SK-N-SH (cell line): Measurements from ENCODE around the gene PROC. TPM values are rescaled to one million over a fixed set of nuclear protein-coding genes. Genes with fewer than 3 reads are reported as not detected.

Source experiments
- CTCF ChIA-PET: fragments of 300-600, 350-600 bp; formaldehyde crosslinking; extraction: SDS; loops from one replicate; lab custom pipeline; 2021; lab: Yijun Ruan, JAX
- POLR2A ChIA-PET: fragments of 350-600 bp; sonication (Branson Sonifier 250); formaldehyde crosslinking; extraction: SDS; loops from one replicate; lab custom pipeline; 2020; ENCODE audit warnings: antibody characterized with exemption, inconsistent platforms; lab: Yijun Ruan, JAX
- DNase-seq: peaks from one replicate; pipeline ENCODE4 v3.0.0; 2012
- H2AFZ ChIP-seq: fragments of 200-600 bp; sonication (generic); 2 replicates; pipeline ENCODE4 v1.8.1; 2016; ENCODE audit warnings: antibody characterized with exemption, mild to moderate bottlenecking, low read depth
- H3F3A ChIP-seq: fragments of 200-600 bp; sonication (generic); replicated peaks from 2 replicates; pipeline ENCODE3; 2016; ENCODE audit warnings: antibody characterized with exemption, mild to moderate bottlenecking; ENCODE audit not compliant: insufficient read depth
- H3K27ac ChIP-seq, 2 experiments: fragments of 200-500 bp in 1 of 2; fragments of 200-600 bp in 1 of 2; sonication (Bioruptor generic) in 1 of 2; sonication (generic), shearing (Covaris generic) in 1 of 2; 2 replicates each; pipeline versions ENCODE4 v1.5.1 to v1.6.1; 2014 to 2016; ENCODE audit warnings: low read depth in 2 of 2, inconsistent platforms in 1 of 2, low read length in 1 of 2, mild to moderate bottlenecking in 1 of 2, mixed read lengths in 1 of 2
- H3K27me3 ChIP-seq: fragments of 200-600 bp; sonication (generic), shearing (Covaris generic); 2 replicates; pipeline ENCODE4 v1.6.1; 2016; ENCODE audit warnings: mixed run types; ENCODE audit not compliant: insufficient read depth
- H3K36me3 ChIP-seq, 2 experiments: fragments of 200-500 bp in 1 of 2; fragments of 200-600 bp in 1 of 2; sonication (Bioruptor generic) in 1 of 2; sonication (generic) in 1 of 2; replicated peaks in 1 of 2; 2 replicates each; pipeline versions ENCODE3 to v1.5.1; 2014 to 2016; ENCODE audit warnings: low read length in 1 of 2, mild to moderate bottlenecking in 1 of 2; ENCODE audit not compliant: insufficient read depth in 2 of 2, control insufficient read depth in 1 of 2
- H3K4me1 ChIP-seq, 2 experiments: fragments of 200-500 bp in 1 of 2; fragments of 200-600 bp in 1 of 2; sonication (Bioruptor generic) in 1 of 2; sonication (generic), shearing (Covaris generic) in 1 of 2; 2 replicates each; pipeline versions ENCODE4 v1.5.1 to v1.6.1; 2014 to 2016; ENCODE audit warnings: low read depth in 1 of 2, low read length in 1 of 2, mixed run types in 1 of 2; ENCODE audit not compliant: insufficient read depth in 2 of 2, control insufficient read depth in 1 of 2
- H3K4me2 ChIP-seq: fragments of 200-600 bp; sonication (generic), shearing (Covaris generic); 2 replicates; pipeline ENCODE4 v1.6.1; 2017; ENCODE audit warnings: mixed run types
- H3K4me3 ChIP-seq, 2 experiments: fragments of 200-500 bp in 1 of 2; fragments of 200-600 bp in 1 of 2; sonication (Bioruptor generic) in 1 of 2; sonication (generic), shearing (Covaris generic) in 1 of 2; 2 replicates each; pipeline versions ENCODE4 v1.5.1 to v1.8.1; 2014 to 2016; ENCODE audit warnings: low read depth in 2 of 2, inconsistent platforms in 1 of 2, low read length in 1 of 2, mild to moderate bottlenecking in 1 of 2, mixed read lengths in 1 of 2, moderate library complexity in 1 of 2
- H3K79me2 ChIP-seq: fragments of 200-600 bp; sonication (generic); 2 replicates; pipeline ENCODE4 v1.8.1; 2017; ENCODE audit warnings: mild to moderate bottlenecking; ENCODE audit not compliant: insufficient read depth
- H3K9ac ChIP-seq: fragments of 200-600 bp; sonication (generic); 2 replicates; pipeline ENCODE4 v1.6.1; 2017; ENCODE audit warnings: mixed run types
- H3K9me2 ChIP-seq: fragments of 200-600 bp; sonication (generic); 2 replicates; pipeline ENCODE4 v1.6.1; 2017; ENCODE audit warnings: mixed run types
- H3K9me3 ChIP-seq: fragments of 200-600 bp; sonication (generic); 2 replicates; pipeline ENCODE4 v1.6.1; 2017; ENCODE audit warnings: mixed run types, mild to moderate bottlenecking, moderate library complexity
- H4K20me1 ChIP-seq: fragments of 200-600 bp; sonication (generic); 2 replicates; pipeline ENCODE4 v1.6.1; 2017; ENCODE audit warnings: mild to moderate bottlenecking, mixed run types; ENCODE audit not compliant: insufficient read depth
- ELF1 ChIP-seq: IDR thresholded peaks from 2 replicates; pipeline ENCODE4 v1.4.0; 2012
- EP300 ChIP-seq, 2 experiments: IDR thresholded peaks; 2 replicates each; pipeline versions ENCODE4 v1.4.0 to v1.6.1; 2012; ENCODE audit warnings: borderline replicate concordance in 1 of 2, low read depth in 1 of 2, low read length in 1 of 2
- EZH2phosphoT487 ChIP-seq: fragments of 200-600 bp; sonication (generic); IDR thresholded peaks from 2 replicates; pipeline ENCODE4 v1.6.1; 2017; ENCODE audit warnings: low read depth, mixed run types, mild to moderate bottlenecking, antibody characterized with exemption, moderate library complexity, borderline replicate concordance
- FOXJ3 ChIP-seq: sonication (generic); formaldehyde crosslinking; IDR thresholded peaks from 2 replicates; pipeline ENCODE4 v1.5.1; 2020; ENCODE audit warnings: mild to moderate bottlenecking, missing genetic modification reagents
- FOXM1 ChIP-seq: IDR thresholded peaks from 2 replicates; pipeline ENCODE4 v1.4.0; 2012; ENCODE audit warnings: low read depth, mild to moderate bottlenecking
- GABPA ChIP-seq: IDR thresholded peaks from 2 replicates; pipeline ENCODE4 v1.4.0; 2012; ENCODE audit warnings: low read depth, mild to moderate bottlenecking
- GATA2 ChIP-seq: sonication (generic); formaldehyde crosslinking; IDR thresholded peaks from 2 replicates; pipeline ENCODE4 v1.5.0; 2020; ENCODE audit warnings: mild to moderate bottlenecking, missing genetic modification reagents
- IRF3 ChIP-seq: fragments of 150-350 bp; IDR thresholded peaks from 2 replicates; pipeline ENCODE4 v1.6.1; 2016; ENCODE audit warnings: mild to moderate bottlenecking, low read depth, low read length
- MAX ChIP-seq: IDR thresholded peaks from 2 replicates; pipeline ENCODE4 v1.4.0; 2012; ENCODE audit warnings: low read depth
- NFIC ChIP-seq: IDR thresholded peaks from 2 replicates; pipeline ENCODE4 v1.4.0; 2012; ENCODE audit warnings: borderline replicate concordance
- NRF1 ChIP-seq: IDR thresholded peaks from 2 replicates; pipeline ENCODE4 v1.6.1; 2012; ENCODE audit warnings: low read depth, mild to moderate bottlenecking, low read length
- PBX3 ChIP-seq: IDR thresholded peaks from 2 replicates; pipeline ENCODE4; 2012
- RAD21 ChIP-seq: IDR thresholded peaks from 2 replicates; pipeline ENCODE4 v1.6.1; 2012; ENCODE audit warnings: mild to moderate bottlenecking, low read length
- RCOR1 ChIP-seq: fragments of 150-350 bp; IDR thresholded peaks from 2 replicates; pipeline ENCODE4 v1.6.1; 2017; ENCODE audit warnings: antibody characterized with exemption, low read length
- REST ChIP-seq: IDR thresholded peaks from 2 replicates; pipeline ENCODE4 v1.6.1; 2012; ENCODE audit warnings: mild to moderate bottlenecking, low read depth, low read length, moderate library complexity
- RFX5 ChIP-seq: IDR thresholded peaks from 2 replicates; pipeline ENCODE4 v1.6.1; 2012; ENCODE audit warnings: mild to moderate bottlenecking, improper control_type of control experiment, low read length
- RXRA ChIP-seq: IDR thresholded peaks from 2 replicates; pipeline ENCODE4 v1.4.0; 2012; ENCODE audit warnings: low read depth, mild to moderate bottlenecking, borderline replicate concordance
- SIN3A ChIP-seq: IDR thresholded peaks from 2 replicates; pipeline ENCODE4 v1.6.1; 2012; ENCODE audit warnings: low read depth, mild to moderate bottlenecking, low read length, moderate library complexity, borderline replicate concordance
- TAF1 ChIP-seq: IDR thresholded peaks from 2 replicates; pipeline ENCODE4 v1.6.1; 2012; ENCODE audit warnings: low read depth, mild to moderate bottlenecking, low read length, moderate library complexity, borderline replicate concordance
- TCF12 ChIP-seq: IDR thresholded peaks from 2 replicates; pipeline ENCODE4 v1.4.0; 2012
- TEAD4 ChIP-seq: IDR thresholded peaks from 2 replicates; pipeline ENCODE4 v1.4.0; 2012; ENCODE audit warnings: mild to moderate bottlenecking, borderline replicate concordance; ENCODE audit not compliant: insufficient read depth
- USF2 ChIP-seq: fragments of 150-350 bp; IDR thresholded peaks from 2 replicates; pipeline ENCODE4 v1.6.1; 2017; ENCODE audit warnings: antibody characterized with exemption, low read length, low read depth, borderline replicate concordance
- WGBS: methylation state at CpG from one replicate; pipeline ENCODE4 v1.1.6; 2017; ENCODE audit warnings: low lambda C conversion rate; 5-methylcytosine and 5-hydroxymethylcytosine counted together
- polyA plus RNA-seq, 3 experiments: library from polyadenylated mRNA; depleted of rRNA; stranded (reverse); fragments of >200 nt; gene quantifications; 2 replicates each; pipeline ENCODE4 v1.2.3, GENCODE V29; 2012

PROC gene
- polyA plus RNA-seq, 1 of the 3 experiments (the other 2 are of a cell fraction) = 0.10 TPM

- H2AFZ ChIP-seq = no peak overlapping the region
- no peaks in the 10 kb centered on the region for H4K20me1 ChIP-seq
- no peaks in the 10 kb centered on the region for H3K9me2 ChIP-seq
- no peaks in the 10 kb centered on the region for H3K9me3 ChIP-seq
- H3K27ac ChIP-seq = no peak overlapping the region
- TF ChIP-seq FOXJ3 (CRISPR knock-in tag) (no peak), PBX3 (no peak), TEAD4 (no peak), RFX5 (no peak), REST (no peak), EP300 (IDR thresholded peaks at IDR 0.05; ENCODE audit: borderline replicate concordance in 1 of 2, low read depth in 1 of 2, low read length in 1 of 2) (no peak), NRF1 (no peak)
- TF ChIP-seq, all 33 proteins: peak for 0
- DNase-seq = no peak
- no peaks in the 10 kb centered on the region for H3K36me3 ChIP-seq
- H3K9ac ChIP-seq = no peak overlapping the region
- ChIA-PET CTCF (interaction anchor here (0.7 kb wide), 1 partner anchor 11 kb away, joined by 3 read pairs; no protein-coding TSS in a partner anchor), POLR2A (no interaction called here)
- no peak overlapping the region for H3K4me2 ChIP-seq
- no peak overlapping the region for H3K4me3 ChIP-seq
- H3K79me2 ChIP-seq = no peaks in the 10 kb centered on the region
- no peaks in the 10 kb centered on the region for H3K27me3 ChIP-seq
- peaks cover 4 to 20% of the 10 kb centered on the region in 2 experiments; a peak in 2 of 4 replicates for H3K4me1 ChIP-seq
- peaks cover 7% of the 10 kb centered on the region for H3F3A ChIP-seq
- 84% methylated on average over 4 of the region's 4 CpGs for WGBS
Observed at GRCh38 chr2:127419112-127419430, 844 bp downstream of the PROC start.

GRCh38 chr2:127419448-127420038 lies 1.3 kb downstream of the PROC start:
- H3K9me2 ChIP-seq = no peaks in the 10 kb centered on the region
- H3K79me2 ChIP-seq = no peaks in the 10 kb centered on the region
- no peaks in the 10 kb centered on the region for H3K36me3 ChIP-seq
- peaks cover 4 to 20% of the 10 kb centered on the region in 2 experiments; a peak in 2 of 4 replicates for H3K4me1 ChIP-seq
- H3F3A ChIP-seq = peaks cover 4% of the 10 kb centered on the region
- no peaks in the 10 kb centered on the region for H3K27me3 ChIP-seq
- no peaks in the 10 kb centered on the region for H4K20me1 ChIP-seq
- H3K9ac ChIP-seq = no peak overlapping the region
- H2AFZ ChIP-seq = no peak overlapping the region
- ChIA-PET CTCF (interaction anchor here (0.7 kb wide), 2 partner anchors 12 to 60 kb away, joined by 3 read pairs; no protein-coding TSS in a partner anchor), POLR2A (no interaction called here)
- no peaks in the 10 kb centered on the region for H3K9me3 ChIP-seq
- 91% methylated on average over 10 of the region's 15 CpGs for WGBS
- H3K4me3 ChIP-seq = no peak overlapping the region
- no peak for DNase-seq
- TF ChIP-seq ELF1 (no peak), RFX5 (no peak), GATA2 (CRISPR knock-in tag) (no peak), RCOR1 (no peak), EZH2phosphoT487 (no peak), TCF12 (no peak), NRF1 (no peak), USF2 (no peak), NFIC (no peak), FOXM1 (no peak), SIN3A (no peak), MAX (no peak), RAD21 (no peak), RXRA (no peak), EP300 (IDR thresholded peaks at IDR 0.05; ENCODE audit: borderline replicate concordance in 1 of 2, low read depth in 1 of 2, low read length in 1 of 2) (no peak), GABPA (no peak), TAF1 (no peak), IRF3 (no peak)
- no peak overlapping the region for H3K4me2 ChIP-seq
- no peak overlapping the region for H3K27ac ChIP-seq
